NCI-H526 treated with DMSO at 0.1 percent for 48 hours (cell line): Measurements from ENCODE around the gene PHPT1.
"Not testable (repeated sequence)": the region's sequence is repeated elsewhere in the genome, so short reads cannot be mapped to it uniquely, and the experiment has no call there.

Source experiments
- DNase-seq: peaks from one replicate; lab custom pipeline; 2025; lab: John Stamatoyannopoulos, UW

PHPT1 gene

DNA sequence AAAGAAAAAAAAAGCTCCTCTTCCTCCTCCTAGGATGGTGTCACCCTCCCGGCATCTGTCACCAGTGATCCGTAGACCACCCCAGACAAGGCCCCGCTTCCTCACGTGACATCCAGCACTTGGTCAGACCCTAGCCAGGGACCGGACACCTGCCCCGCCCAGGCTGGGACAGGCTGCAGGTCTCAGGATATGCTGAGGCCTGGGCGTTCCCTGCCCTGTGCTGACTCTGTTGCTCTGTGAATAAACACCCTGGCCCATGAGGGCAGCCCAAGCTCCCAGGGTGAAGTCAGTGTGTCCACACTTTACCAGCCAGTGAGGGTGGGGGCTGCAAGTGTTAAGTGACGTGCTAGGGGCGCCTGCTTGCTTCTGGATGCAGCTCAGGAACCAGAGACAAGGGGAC is 11.3 kb downstream of the PHPT1 start:
- no peak for DNase-seq

DNA sequence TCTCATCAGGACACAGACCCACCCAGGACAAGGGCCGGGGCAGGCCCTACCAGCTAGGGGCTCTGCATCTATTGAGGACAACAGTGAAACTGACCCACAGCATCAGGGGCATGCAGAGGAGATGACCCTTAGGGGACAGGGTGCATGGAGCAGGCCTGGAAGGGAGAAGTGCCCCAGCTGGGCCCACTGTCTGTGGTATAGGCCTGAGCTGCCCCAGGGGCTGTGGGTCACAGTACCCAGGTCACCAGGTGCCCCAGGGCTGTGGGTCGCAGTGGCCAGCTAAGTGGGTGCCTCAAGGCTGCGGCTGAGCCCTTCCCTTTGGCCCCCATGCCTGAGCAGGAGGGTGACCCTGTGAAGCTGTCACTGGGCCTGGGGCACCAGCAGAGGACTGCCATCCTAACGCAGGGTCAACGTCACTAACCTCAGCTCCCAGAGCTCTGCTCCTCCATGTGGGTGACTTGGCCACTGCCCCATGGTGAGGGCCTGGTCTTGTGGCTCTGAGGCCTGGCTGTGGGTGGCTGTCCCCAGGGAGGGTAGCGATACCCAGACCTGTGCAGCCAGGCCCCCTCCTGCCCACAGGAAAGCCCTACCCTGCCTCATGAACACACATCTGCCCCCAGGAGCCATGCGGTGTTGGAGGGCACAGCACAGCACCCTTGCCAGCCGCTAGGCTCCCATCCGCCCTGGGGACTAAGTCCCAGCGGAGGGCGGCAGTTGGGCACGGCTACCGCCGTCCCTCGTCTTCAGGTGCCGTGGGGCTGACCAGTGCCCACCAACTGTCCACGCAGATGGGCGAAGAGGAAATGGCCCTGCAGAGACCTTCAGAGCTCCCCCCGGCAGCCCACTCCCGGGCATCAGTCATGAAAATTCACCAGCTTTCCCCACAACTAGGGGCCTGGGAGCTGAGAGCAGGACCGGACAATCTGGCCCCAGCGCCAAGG is 12.0 kb downstream of the PHPT1 start:
- DNase-seq, result no peak

DNA sequence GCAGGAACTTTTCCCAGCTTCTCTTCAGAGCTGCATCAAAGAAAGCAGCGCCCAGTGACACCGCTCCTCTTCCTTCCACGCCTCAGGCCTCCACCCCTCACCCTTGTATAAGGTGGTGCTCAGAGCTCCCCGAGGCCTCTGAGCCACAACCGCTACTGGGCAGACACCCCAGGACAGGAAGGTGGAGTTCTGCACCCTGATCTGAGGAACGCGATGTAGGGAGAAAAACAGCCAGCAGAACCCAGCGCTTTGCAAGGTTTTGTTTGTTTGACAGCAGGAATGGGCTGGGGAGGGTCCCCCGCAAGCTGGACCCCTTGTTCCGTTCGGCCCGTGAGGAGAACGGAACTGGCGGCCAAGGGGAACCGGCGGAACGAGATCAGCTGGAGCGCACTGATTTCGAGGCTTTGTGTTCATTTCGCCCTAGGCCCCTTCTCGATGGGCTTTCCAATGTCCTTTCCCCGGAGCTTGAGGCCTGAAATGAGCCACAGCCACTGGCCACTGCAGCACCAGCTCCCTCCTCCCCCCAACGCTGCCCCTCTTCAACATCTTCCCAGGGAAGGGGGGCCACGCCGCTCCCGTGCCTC is 12.8 kb downstream of the PHPT1 start:
- no peak for DNase-seq

- DNase-seq, result no peak
These were observed 13.8 kb downstream of the PHPT1 start for GRCh38 chr9:136862849-136863622.

GRCh38 chr9:136863623-136864273 is 14.5 kb downstream of the PHPT1 start:
- DNase-seq, result no peak

DNA sequence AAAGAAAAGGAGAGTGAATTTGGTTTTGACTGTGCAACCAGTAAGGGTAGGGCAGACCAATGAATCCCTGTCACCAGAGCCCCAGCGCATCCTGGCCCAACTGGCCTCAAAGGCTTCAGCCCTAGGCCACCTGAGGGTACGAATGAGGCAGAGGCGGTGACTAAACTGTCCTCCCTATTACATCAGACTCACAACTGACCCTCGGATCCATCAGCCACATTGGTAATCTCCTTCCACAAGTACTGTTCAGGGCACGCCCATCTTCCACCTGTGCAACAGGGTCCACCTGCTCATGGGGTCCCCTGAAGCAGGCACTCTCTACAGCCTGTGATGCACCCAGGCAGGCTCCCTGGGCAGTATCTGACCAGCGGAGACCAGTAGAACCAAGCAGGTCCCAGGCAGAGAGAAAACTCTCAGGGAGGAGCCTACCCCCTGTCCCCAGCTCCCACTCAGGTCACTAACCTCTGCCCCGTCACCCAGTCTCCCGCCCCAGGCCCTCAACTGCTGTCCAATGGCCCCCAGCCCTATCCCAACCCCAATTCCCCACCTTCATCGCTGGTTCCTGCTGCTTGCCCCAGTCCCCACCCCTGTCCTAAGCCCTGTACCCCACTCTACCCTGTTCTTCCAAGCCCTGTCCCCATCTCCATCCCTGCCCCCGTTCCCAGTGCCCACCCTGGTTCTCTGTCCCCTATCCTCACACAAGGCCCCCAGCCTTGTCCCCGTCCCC is 16.0 kb downstream of the PHPT1 start:
- no peak for DNase-seq

- no peak for DNase-seq
These were observed 16.5 kb downstream of the PHPT1 start for GRCh38 chr9:136865768-136866103.

- not testable (repeated sequence) for DNase-seq
These were observed 17.8 kb downstream of the PHPT1 start for GRCh38 chr9:136866898-136867421.

DNA sequence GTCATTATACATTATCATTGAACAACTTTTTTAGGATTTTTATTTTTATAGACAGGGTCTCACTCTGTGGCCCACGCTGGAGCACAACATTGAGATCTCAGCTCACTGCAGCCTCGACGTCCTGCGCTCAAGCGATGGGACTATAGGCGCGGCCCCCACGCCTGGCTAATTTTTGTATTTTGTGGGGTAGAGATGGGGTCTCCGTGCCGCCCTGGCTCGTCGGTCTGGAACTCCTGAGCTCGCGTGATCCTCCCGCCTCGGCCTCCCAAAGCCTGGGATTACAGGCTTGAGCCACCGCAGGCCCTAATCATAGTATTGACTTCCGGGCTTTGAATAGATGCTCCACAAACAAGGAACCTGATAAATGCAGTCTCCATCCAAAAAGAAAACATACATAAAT is 18.3 kb downstream of the PHPT1 start:
- no peak for DNase-seq

GRCh38 chr9:136867917-136868316 is 18.7 kb downstream of the PHPT1 start:
- DNase-seq, result no peak

DNA sequence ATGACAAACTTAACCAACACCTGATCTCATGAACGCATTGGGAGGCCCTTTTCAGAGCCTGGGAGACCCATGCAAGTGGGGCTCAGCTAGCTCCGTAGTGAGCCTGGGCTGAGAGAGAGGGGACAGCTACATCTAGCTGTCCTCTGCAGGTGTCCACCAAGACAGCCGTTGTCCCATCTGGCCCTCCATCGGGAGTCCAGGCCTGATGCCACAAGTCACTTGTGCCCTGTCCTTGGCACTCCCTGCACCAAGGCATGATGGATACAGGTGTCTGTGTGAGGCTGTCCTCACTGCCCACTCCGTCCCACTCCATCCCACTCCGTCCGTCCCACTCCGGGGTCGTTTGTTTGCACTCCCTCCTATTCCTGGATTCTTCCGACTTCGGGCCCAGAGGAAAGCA is 19.4 kb downstream of the PHPT1 start:
- no peak for DNase-seq

- DNase-seq, result not testable (repeated sequence)
These were observed 20.4 kb downstream of the PHPT1 start for GRCh38 chr9:136869611-136870010.

GRCh38 chr9:136875155-136875554 is 25.9 kb downstream of the PHPT1 start:
- no peak for DNase-seq

GRCh38 chr9:136876476-136876875 is 27.3 kb downstream of the PHPT1 start:
- DNase-seq, result no peak

- no peak for DNase-seq
These were observed 31.4 kb downstream of the PHPT1 start for GRCh38 chr9:136880651-136881050.

DNA sequence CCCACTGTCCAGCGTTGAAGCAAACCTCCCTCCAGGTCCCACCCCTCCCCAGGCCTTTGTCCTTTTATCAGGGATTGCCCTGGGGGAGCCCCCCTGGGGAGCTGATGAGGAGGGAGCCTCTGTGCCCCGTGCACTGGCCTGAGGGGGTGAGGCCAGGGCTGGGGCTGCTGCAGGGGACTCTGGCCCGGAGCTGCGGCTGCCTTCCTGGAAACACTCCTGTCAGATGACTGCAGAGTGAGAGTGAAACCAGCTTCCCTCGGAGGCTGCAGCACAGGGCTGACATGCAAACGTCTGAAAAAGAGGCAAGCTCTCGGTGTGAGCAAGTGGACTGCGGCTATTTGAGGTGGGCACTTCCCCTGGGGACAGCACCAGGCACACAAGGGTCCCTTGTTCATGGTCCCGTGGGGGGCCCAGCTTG is 32.5 kb downstream of the PHPT1 start:
- no peak for DNase-seq

GRCh38 chr9:136882109-136882946 is 33.1 kb downstream of the PHPT1 start:
- DNase-seq, result no peak

DNA sequence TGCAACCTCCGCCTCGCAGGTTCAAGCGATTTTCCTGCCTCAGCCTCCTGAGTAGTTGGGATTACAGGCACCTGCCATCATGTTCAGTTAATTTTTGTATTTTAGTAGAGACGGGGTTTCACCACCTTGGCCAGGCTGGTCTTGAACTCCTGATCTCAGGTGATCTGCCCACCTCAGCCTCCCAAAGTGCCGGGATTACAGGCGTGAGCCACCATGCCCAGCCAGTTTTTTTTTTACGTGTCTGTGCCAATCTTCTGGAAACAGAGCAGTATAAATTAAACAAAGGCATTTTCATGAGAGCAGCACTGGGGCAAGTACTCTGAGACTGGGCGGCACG is 33.7 kb downstream of the PHPT1 start:
- DNase-seq, result not testable (repeated sequence)

DNA sequence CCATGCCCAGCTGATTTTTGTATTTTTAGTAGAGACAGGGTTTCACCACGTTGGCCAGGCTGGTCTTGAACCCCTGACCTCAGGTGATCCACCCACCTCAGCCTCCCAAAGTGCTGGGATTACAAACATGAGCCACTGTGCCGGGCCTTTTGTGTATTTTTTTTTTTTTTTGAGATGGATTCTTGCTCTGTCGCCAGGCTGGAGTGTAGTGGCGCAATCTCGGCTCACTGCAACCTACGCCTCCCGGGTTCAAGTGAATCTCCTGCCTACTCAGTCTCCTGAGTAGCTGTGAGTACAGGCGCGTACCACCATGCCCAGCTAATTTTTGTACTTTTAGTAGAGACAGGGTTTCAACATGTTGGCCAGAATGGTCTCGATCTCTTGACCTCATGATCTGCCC is 34.5 kb downstream of the PHPT1 start:
- not testable (repeated sequence) for DNase-seq

GRCh38 chr9:136885950-136886578 is 36.9 kb downstream of the PHPT1 start, which contains the start of gene TRAF2:
Gene TRAF2 (plus strand): TSS chr9:136886516. CDS start chr9:136898741, 12,225 bp downstream.
- peak; percentile 82 for DNase-seq
